Neural crest cell (in vitro differentiated cells): ENCODE data around the gene MEGF11. TPM values are rescaled to one million over a fixed set of nuclear protein-coding genes. Genes with fewer than 3 reads are reported as not detected.

ENCODE experiments used
- DNase-seq: peaks from one replicate; pipeline ENCODE4 v3.0.0; 2021; ENCODE audit warnings: low read depth, mixed read lengths, low spot score
- H3K27ac Mint-ChIP-seq: one replicate; pipeline ENCODE4 v1.8.0; 2021; ENCODE audit warnings: mild to moderate bottlenecking, mixed read lengths; ENCODE audit not compliant: unreplicated experiment
- H3K27me3 Mint-ChIP-seq: 2 replicates; pipeline ENCODE4 v1.8.0; 2021; ENCODE audit warnings: low read depth, mild to moderate bottlenecking, mixed read lengths
- H3K36me3 Mint-ChIP-seq: 2 replicates; pipeline ENCODE4 v1.8.0; 2021; ENCODE audit warnings: low read depth, mild to moderate bottlenecking, mixed read lengths
- H3K4me1 Mint-ChIP-seq: 2 replicates; pipeline ENCODE4 v1.8.0; 2021; ENCODE audit warnings: mixed read lengths
- H3K4me3 Mint-ChIP-seq: one replicate; pipeline ENCODE4 v1.8.0; 2021; ENCODE audit warnings: mild to moderate bottlenecking, mixed read lengths
- H3K9me3 Mint-ChIP-seq: 2 replicates; pipeline ENCODE4 v1.8.0; 2021; ENCODE audit warnings: mixed read lengths
- CTCF ChIP-seq: fragments of 200-600 bp; sonication (generic); conservative IDR thresholded peaks from 2 replicates; pipeline ENCODE4 v1.5.0; 2021; ENCODE audit warnings: antibody characterized with exemption, mild to moderate bottlenecking
- microRNA-seq: library from miRNA; unstranded; fragments of <30 nt; microRNA quantifications from one replicate; pipeline ENCODE4, GENCODE V29; 2020
- total RNA-seq: library from RNA; stranded (reverse); gene quantifications from 2 replicates; pipeline ENCODE4 v1.2.1, GENCODE V29; 2021

The MEGF11 gene
- total RNA-seq, 1 donor from 2014 or later, result 0.49 TPM

GRCh38 chr15:65856821-65857455 is 396.6 kb downstream of the MEGF11 start:
- H3K4me3 Mint-ChIP-seq, result no peak overlapping the region
- H3K27ac Mint-ChIP-seq, result no peak overlapping the region
- DNase-seq, result peak; percentile 49
- H3K27me3 Mint-ChIP-seq, result peaks cover 16% of the 10 kb centered on the region
- H3K9me3 Mint-ChIP-seq, result no peaks in the 10 kb centered on the region
- TF ChIP-seq CTCF, result peak; percentile 82
- no peaks in the 10 kb centered on the region for H3K36me3 Mint-ChIP-seq
- no peaks in the 10 kb centered on the region for H3K4me1 Mint-ChIP-seq

- Mint-ChIP-seq H3K9me3 (no peaks in the 10 kb centered on the region), H3K4me3 (no peak overlapping the region), H3K36me3 (no peaks in the 10 kb centered on the region), H3K4me1 (no peaks in the 10 kb centered on the region), H3K27me3 (peaks cover 2% of the 10 kb centered on the region), H3K27ac (no peak overlapping the region)
- TF ChIP-seq CTCF, result no peak
- DNase-seq, result no peak
Observed at GRCh38 chr15:65851981-65852380, 401.6 kb downstream of the MEGF11 start.

- Mint-ChIP-seq H3K9me3 (peaks cover 5% of the 10 kb centered on the region), H3K4me3 (no peak overlapping the region), H3K27ac (no peak overlapping the region), H3K27me3 (no peaks in the 10 kb centered on the region), H3K36me3 (no peaks in the 10 kb centered on the region), H3K4me1 (peaks cover 12% of the 10 kb centered on the region)
- TF ChIP-seq CTCF, result no peak
- no peak for DNase-seq
Observed at GRCh38 chr15:65847989-65848388, 405.6 kb downstream of the MEGF11 start.

GRCh38 chr15:65845826-65846519 is 407.6 kb downstream of the MEGF11 start:
- no peak overlapping the region for H3K27ac Mint-ChIP-seq
- no peak for TF ChIP-seq CTCF
- no peak for DNase-seq
- no peak overlapping the region for H3K4me3 Mint-ChIP-seq
- no peaks in the 10 kb centered on the region for H3K27me3 Mint-ChIP-seq
- H3K4me1 Mint-ChIP-seq, result peaks cover 12% of the 10 kb centered on the region
- H3K36me3 Mint-ChIP-seq, result no peaks in the 10 kb centered on the region
- peaks cover 5% of the 10 kb centered on the region for H3K9me3 Mint-ChIP-seq

Small RNA genes within 50 kb of the gene (microRNA-seq; reads per million reads assigned to microRNA genes)
- not detected for gene MIR4311

Other genes starting within 250 kb of the MEGF11 start
- 56.3 and 57.8 TPM in 2 replicates for gene DIS3L, start 39.8 kb upstream of the MEGF11 start, total RNA-seq
- 23.4 and 23.7 TPM in 2 replicates for gene TIPIN, start 102.9 kb upstream of the MEGF11 start, total RNA-seq
- 43.3 and 43.4 TPM in 2 replicates for gene MAP2K1, start 133.2 kb upstream of the MEGF11 start, total RNA-seq
- gene SNAPC5, start 244.0 kb upstream of the MEGF11 start, total RNA-seq, result 22.9 and 23.3 TPM in 2 replicates